ENCODE data around the gene USB1.

The USB1 gene

DNA sequence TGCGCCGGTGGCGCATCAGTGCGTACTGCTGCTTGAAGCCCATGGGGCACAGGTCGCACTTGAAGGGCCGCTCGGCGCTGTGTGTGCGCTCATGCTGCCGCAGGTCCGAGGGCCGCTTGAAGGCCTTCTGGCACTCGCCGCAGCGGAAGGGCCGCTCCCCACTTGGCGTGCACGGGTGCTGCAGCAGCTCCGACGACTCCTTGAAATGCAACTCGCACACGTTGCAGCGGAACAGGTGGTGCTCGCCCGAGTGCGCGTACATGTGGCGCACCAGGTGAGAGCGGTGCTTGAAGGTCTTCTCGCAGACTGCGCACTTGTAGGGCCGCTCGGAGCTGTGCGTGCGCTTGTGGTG, 4.1 kb upstream of the USB1 start:
- Histone ChIP-seq H3K4me2 (ENCODE audit: insufficient read depth, low read length, poor library complexity, severe bottlenecking) (no peak overlapping the region), H3K14ac (ENCODE audit: low read length) (no peak overlapping the region), H3K4me1 (ENCODE audit: control insufficient read depth in 2 of 2, insufficient read depth in 1 of 2, low read depth in 1 of 2, low read length in 2 of 2) (peaks cover 7 to 10% of the 10 kb centered on the region in 2 donors), H4K8ac (ENCODE audit: low read depth, low read length) (no peak overlapping the region), H3K9me3 (replicated peaks in 1 of 2; ENCODE audit: control insufficient read depth in 2 of 2, insufficient read depth in 1 of 2, low read depth in 1 of 2, low read length in 2 of 2) (no peaks in the 10 kb centered on the region), H3K79me1 (ENCODE audit: low read depth, low read length) (peaks cover 4% of the 10 kb centered on the region), H2AFZ (ENCODE audit: low read length) (no peak overlapping the region), H2BK120ac (ENCODE audit: low read depth, low read length) (no peak overlapping the region), H3K9ac (ENCODE audit: low read depth, low read length, poor library complexity) (peak overlapping the region; percentile 17), H2AK5ac (ENCODE audit: low read depth, low read length) (no peak overlapping the region), H3K4me3 (ENCODE audit: low read length in 2 of 2) (peak overlapping the region in 1 of 2 donors; percentile 15), H3K18ac (ENCODE audit: low read length) (peak overlapping the region; percentile 44), H2BK12ac (ENCODE audit: low read length) (no peak overlapping the region), H3K23ac (ENCODE audit: low read depth, low read length, poor library complexity) (no peak overlapping the region), H3K4ac (ENCODE audit: low read length) (no peak overlapping the region), H3K27ac (replicated peaks; ENCODE audit: low read length) (no peak overlapping the region), H3K36me3 (replicated peaks in 1 of 2; ENCODE audit: control insufficient read depth in 2 of 2, insufficient read depth in 2 of 2, low read length in 2 of 2) (peaks cover 20 to 45% of the 10 kb centered on the region in 2 donors), H4K91ac (ENCODE audit: low read depth, low read length, poor library complexity) (no peak overlapping the region), H2BK15ac (ENCODE audit: low read length) (no peak overlapping the region), H3K27me3 (ENCODE audit: control insufficient read depth in 3 of 3, insufficient read depth in 3 of 3, low read depth in 1 of 3, low read length in 3 of 3) (no peaks in the 10 kb centered on the region), H2BK5ac (ENCODE audit: low read length) (no peak overlapping the region)
- DNase-seq (ENCODE audit: low spot score) = no peak
- WGBS, 2 donors (ENCODE audit: extremely low coverage in 2 of 2, insufficient read length in 2 of 2, insufficient replicate concordance in 1 of 2) = no CpG with 5 or more reads among the region's 35 CpGs

DNA sequence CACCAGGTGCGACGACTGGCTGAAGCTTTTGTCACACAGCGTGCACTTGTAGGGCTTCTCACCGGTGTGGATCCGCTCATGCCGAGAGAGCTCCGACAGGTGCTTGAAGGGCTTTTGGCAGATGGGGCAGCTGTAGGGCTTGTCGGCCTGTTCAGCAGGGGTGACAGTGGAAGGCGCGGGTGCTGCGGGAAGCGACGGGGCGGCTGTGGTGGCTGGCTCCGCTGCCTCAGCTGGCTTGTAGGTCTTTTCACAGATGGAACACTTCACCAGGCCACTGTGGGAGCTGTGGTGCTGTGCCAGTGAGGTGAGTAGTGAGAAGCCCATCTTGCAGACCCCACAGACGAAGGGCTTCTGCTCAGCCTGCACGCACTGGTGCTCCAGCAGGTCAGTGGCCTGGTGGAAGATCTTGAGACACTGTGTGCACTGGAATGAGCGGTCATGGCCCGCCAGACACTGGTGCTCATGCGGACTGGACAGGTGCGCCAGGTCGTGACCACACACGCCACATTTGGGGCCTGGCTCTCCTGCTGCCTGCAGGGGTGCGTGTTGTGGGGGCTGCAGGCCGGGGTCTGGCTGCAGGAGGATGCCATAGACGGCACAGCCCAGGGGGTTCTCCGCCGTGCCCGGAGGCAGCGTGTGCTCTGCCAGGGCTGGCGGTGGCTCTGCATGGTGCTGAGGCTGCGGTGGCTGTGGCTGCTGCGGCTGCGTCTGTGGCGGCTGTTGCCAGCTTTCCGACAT, 3.5 kb upstream of the USB1 start:
- H3K27me3 ChIP-seq (ENCODE audit: control insufficient read depth in 3 of 3, insufficient read depth in 3 of 3, low read depth in 1 of 3, low read length in 3 of 3) = no peaks in the 10 kb centered on the region
- H2BK5ac ChIP-seq (ENCODE audit: low read length) = no peak overlapping the region
- no peak overlapping the region for H2AFZ ChIP-seq (ENCODE audit: low read length)
- H3K79me1 ChIP-seq (ENCODE audit: low read depth, low read length) = peaks cover 4% of the 10 kb centered on the region
- no peak for DNase-seq (ENCODE audit: low spot score)
- H2AK5ac ChIP-seq (ENCODE audit: low read depth, low read length) = no peak overlapping the region
- H3K9me3 ChIP-seq (replicated peaks in 1 of 2; ENCODE audit: control insufficient read depth in 2 of 2, insufficient read depth in 1 of 2, low read depth in 1 of 2, low read length in 2 of 2) = no peaks in the 10 kb centered on the region
- H2BK15ac ChIP-seq (ENCODE audit: low read length) = no peak overlapping the region
- no peak overlapping the region for H3K23ac ChIP-seq (ENCODE audit: low read depth, low read length, poor library complexity)
- H3K4me2 ChIP-seq (ENCODE audit: insufficient read depth, low read length, poor library complexity, severe bottlenecking) = no peak overlapping the region
- WGBS, 2 donors (ENCODE audit: extremely low coverage in 2 of 2, insufficient read length in 2 of 2, insufficient replicate concordance in 1 of 2) = no CpG with 5 or more reads among the region's 36 CpGs
- H4K8ac ChIP-seq (ENCODE audit: low read depth, low read length) = no peak overlapping the region
- H3K18ac ChIP-seq (ENCODE audit: low read length) = no peak overlapping the region
- H3K4ac ChIP-seq (ENCODE audit: low read length) = no peak overlapping the region
- no peak overlapping the region for H2BK120ac ChIP-seq (ENCODE audit: low read depth, low read length)
- H3K4me1 ChIP-seq (ENCODE audit: control insufficient read depth in 2 of 2, insufficient read depth in 1 of 2, low read depth in 1 of 2, low read length in 2 of 2) = peaks cover 7 to 12% of the 10 kb centered on the region in 2 donors
- no peak overlapping the region for H3K27ac ChIP-seq (replicated peaks; ENCODE audit: low read length)
- H3K36me3 ChIP-seq (replicated peaks in 1 of 2; ENCODE audit: control insufficient read depth in 2 of 2, insufficient read depth in 2 of 2, low read length in 2 of 2) = peaks cover 20 to 50% of the 10 kb centered on the region in 2 donors
- no peak overlapping the region for H3K9ac ChIP-seq (ENCODE audit: low read depth, low read length, poor library complexity)
- peak overlapping the region in 1 of 2 donors; percentile 15 for H3K4me3 ChIP-seq (ENCODE audit: low read length in 2 of 2)
- no peak overlapping the region for H4K91ac ChIP-seq (ENCODE audit: low read depth, low read length, poor library complexity)
- no peak overlapping the region for H2BK12ac ChIP-seq (ENCODE audit: low read length)
- no peak overlapping the region for H3K14ac ChIP-seq (ENCODE audit: low read length)

DNA sequence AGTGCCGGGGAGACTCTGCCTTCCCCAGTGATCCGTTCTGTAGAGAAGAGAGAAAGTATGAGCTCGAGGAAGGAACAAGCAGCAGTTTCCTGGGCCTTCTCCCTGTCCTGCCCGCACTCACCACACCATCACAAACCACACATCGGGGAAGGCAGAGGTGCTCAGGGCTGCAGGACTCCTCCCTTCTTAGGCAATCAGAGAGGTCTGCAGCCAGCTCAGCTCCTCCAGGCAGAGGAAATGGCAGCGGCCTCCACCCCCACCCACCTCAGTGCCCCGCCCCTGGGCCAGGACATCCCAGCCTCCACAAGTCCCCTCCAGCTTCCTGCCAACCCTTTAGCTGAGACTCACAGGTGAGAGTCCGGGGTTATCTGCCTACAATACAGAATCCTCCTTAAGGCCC, 2.7 kb upstream of the USB1 start:
- Histone ChIP-seq H3K4me2 (ENCODE audit: insufficient read depth, low read length, poor library complexity, severe bottlenecking) (no peak overlapping the region), H2AK5ac (ENCODE audit: low read depth, low read length) (no peak overlapping the region)

DNA sequence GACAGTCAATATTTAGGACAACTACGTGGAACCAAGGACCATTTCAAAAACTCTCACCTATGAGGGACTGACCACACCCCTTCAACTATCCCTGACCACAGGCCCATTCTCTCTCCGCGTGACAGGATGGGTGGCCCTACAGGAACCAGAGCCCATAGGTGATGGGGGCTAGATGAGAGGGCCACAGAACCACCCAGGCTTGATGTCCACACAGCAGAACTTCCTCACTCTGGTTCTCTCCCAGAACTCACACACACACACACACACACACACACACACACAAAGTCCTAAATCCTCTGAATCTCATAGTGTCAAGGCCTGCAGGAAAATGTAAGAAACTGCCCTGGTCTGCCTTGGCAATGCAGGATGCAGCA, 2.2 kb upstream of the USB1 start:
- no peaks in the 10 kb centered on the region for H3K27me3 ChIP-seq (ENCODE audit: control insufficient read depth in 3 of 3, insufficient read depth in 3 of 3, low read depth in 1 of 3, low read length in 3 of 3)
- WGBS, 2 donors (ENCODE audit: extremely low coverage in 2 of 2, insufficient read length in 2 of 2, insufficient replicate concordance in 1 of 2) = no CpG with 5 or more reads among the region's 3 CpGs
- H2AFZ ChIP-seq (ENCODE audit: low read length) = no peak overlapping the region
- H4K8ac ChIP-seq (ENCODE audit: low read depth, low read length) = no peak overlapping the region
- no peak overlapping the region for H2AK5ac ChIP-seq (ENCODE audit: low read depth, low read length)
- H2BK5ac ChIP-seq (ENCODE audit: low read length) = no peak overlapping the region
- no peaks in the 10 kb centered on the region for H3K9me3 ChIP-seq (replicated peaks in 1 of 2; ENCODE audit: control insufficient read depth in 2 of 2, insufficient read depth in 1 of 2, low read depth in 1 of 2, low read length in 2 of 2)
- no peak overlapping the region for H3K14ac ChIP-seq (ENCODE audit: low read length)
- peaks cover 4% of the 10 kb centered on the region for H3K79me1 ChIP-seq (ENCODE audit: low read depth, low read length)
- DNase-seq (ENCODE audit: low spot score) = no peak
- no peak overlapping the region for H3K4ac ChIP-seq (ENCODE audit: low read length)
- H2BK12ac ChIP-seq (ENCODE audit: low read length) = no peak overlapping the region
- H3K18ac ChIP-seq (ENCODE audit: low read length) = no peak overlapping the region
- peaks cover 20 to 57% of the 10 kb centered on the region in 2 donors for H3K36me3 ChIP-seq (replicated peaks in 1 of 2; ENCODE audit: control insufficient read depth in 2 of 2, insufficient read depth in 2 of 2, low read length in 2 of 2)
- peak overlapping the region; percentile 19 for H3K4me2 ChIP-seq (ENCODE audit: insufficient read depth, low read length, poor library complexity, severe bottlenecking)
- no peak overlapping the region for H2BK15ac ChIP-seq (ENCODE audit: low read length)
- no peak overlapping the region for H2BK120ac ChIP-seq (ENCODE audit: low read depth, low read length)
- no peak overlapping the region for H4K91ac ChIP-seq (ENCODE audit: low read depth, low read length, poor library complexity)
- no peak overlapping the region for H3K27ac ChIP-seq (replicated peaks; ENCODE audit: low read length)
- no peak overlapping the region for H3K23ac ChIP-seq (ENCODE audit: low read depth, low read length, poor library complexity)
- peaks cover 7 to 12% of the 10 kb centered on the region in 2 donors for H3K4me1 ChIP-seq (ENCODE audit: control insufficient read depth in 2 of 2, insufficient read depth in 1 of 2, low read depth in 1 of 2, low read length in 2 of 2)
- peak overlapping the region in 1 of 2 donors; percentile 72 for H3K4me3 ChIP-seq (ENCODE audit: low read length in 2 of 2)
- no peak overlapping the region for H3K9ac ChIP-seq (ENCODE audit: low read depth, low read length, poor library complexity)

More for the DNA sequence above, 2.7 kb upstream of the USB1 start:
- Histone ChIP-seq H4K91ac (ENCODE audit: low read depth, low read length, poor library complexity) (no peak overlapping the region), H3K14ac (ENCODE audit: low read length) (no peak overlapping the region), H3K23ac (ENCODE audit: low read depth, low read length, poor library complexity) (no peak overlapping the region), H3K4me3 (ENCODE audit: low read length in 2 of 2) (no peak overlapping the region), H3K4me1 (ENCODE audit: control insufficient read depth in 2 of 2, insufficient read depth in 1 of 2, low read depth in 1 of 2, low read length in 2 of 2) (peaks cover 7 to 12% of the 10 kb centered on the region in 2 donors), H3K79me1 (ENCODE audit: low read depth, low read length) (peaks cover 4% of the 10 kb centered on the region), H2BK5ac (ENCODE audit: low read length) (no peak overlapping the region), H2AFZ (ENCODE audit: low read length) (no peak overlapping the region), H3K18ac (ENCODE audit: low read length) (no peak overlapping the region), H3K27me3 (ENCODE audit: control insufficient read depth in 3 of 3, insufficient read depth in 3 of 3, low read depth in 1 of 3, low read length in 3 of 3) (no peaks in the 10 kb centered on the region), H2BK12ac (ENCODE audit: low read length) (no peak overlapping the region), H3K9ac (ENCODE audit: low read depth, low read length, poor library complexity) (no peak overlapping the region), H3K9me3 (replicated peaks in 1 of 2; ENCODE audit: control insufficient read depth in 2 of 2, insufficient read depth in 1 of 2, low read depth in 1 of 2, low read length in 2 of 2) (no peaks in the 10 kb centered on the region), H2BK15ac (ENCODE audit: low read length) (no peak overlapping the region), H3K4ac (ENCODE audit: low read length) (no peak overlapping the region), H4K8ac (ENCODE audit: low read depth, low read length) (no peak overlapping the region), H3K36me3 (replicated peaks in 1 of 2; ENCODE audit: control insufficient read depth in 2 of 2, insufficient read depth in 2 of 2, low read length in 2 of 2) (peaks cover 22 to 58% of the 10 kb centered on the region in 2 donors), H2BK120ac (ENCODE audit: low read depth, low read length) (no peak overlapping the region), H3K27ac (replicated peaks; ENCODE audit: low read length) (no peak overlapping the region)
- no CpG with 5 or more reads among the region's 8 CpGs for WGBS, 2 donors (ENCODE audit: extremely low coverage in 2 of 2, insufficient read length in 2 of 2, insufficient replicate concordance in 1 of 2)
- DNase-seq (ENCODE audit: low spot score) = no peak

Data from neuronal stem cell (in vitro differentiated cells).